Measurements from ENCODE around the gene SLC41A1. TPM values are rescaled to one million over a fixed set of nuclear protein-coding genes. Genes with fewer than 3 reads are reported as not detected.

The SLC41A1 gene
- total RNA-seq, 1 experiment from 2014 or later, result 33.3 TPM

- no peak overlapping the region for H3K27ac ChIP-seq (ENCODE audit: low read length)
- POLR2A ChIA-PET, result no interaction called here
- H3K9me3 ChIP-seq (ENCODE audit: control insufficient read depth, insufficient read depth, low read depth, low read length), result peaks cover 5% of the 10 kb centered on the region; the same call in 1 of the 2 replicates
- peak overlapping the region; percentile 94 to 96; a peak in 3 of 4 replicates for H3K4me3 ChIP-seq (ENCODE audit: low read depth in 2 of 2, low read length in 2 of 2)
- BruUV-seq (replicated peaks), result no TSS peak
- H3K27me3 ChIP-seq (ENCODE audit: control insufficient read depth, insufficient read depth, low read length), result no peaks in the 10 kb centered on the region
- TF ChIP-seq REST (IDR thresholded peaks at IDR 0.05; ENCODE audit: insufficient read depth in 1 of 2, low read depth in 2 of 2, low read length in 1 of 2) (no peak), TCF7L2 (IDR thresholded peaks at IDR 0.05; ENCODE audit: low read depth, low read length) (no peak), POLR2AphosphoS5 (IDR thresholded peaks at IDR 0.05; ENCODE audit: low read depth, low read length) (no peak), SIN3A (IDR thresholded peaks at IDR 0.05; ENCODE audit: borderline replicate concordance, insufficient read depth, low read depth, low read length) (no peak), CTCF (IDR thresholded peaks at IDR 0.05) (no peak)
- in situ Hi-C loops (cut with HindIII; ENCODE audit: low pct_unique_long_range_greater_than_20kb, low sequenced_read_pairs), result no loop called here
- no peak for ATAC-seq
- intact Hi-C loops (cut with micrococcal nuclease; ENCODE audit: unreplicated experiment), result no loop called here
- H3K4me1 ChIP-seq (ENCODE audit: control insufficient read depth, insufficient read depth, low read length), result peaks cover 9% of the 10 kb centered on the region
- no peak for DNase-seq (ENCODE audit: low read depth, low spot score)
- H3K36me3 ChIP-seq (ENCODE audit: control insufficient read depth, insufficient read depth, low read length), result no peaks in the 10 kb centered on the region
- CTCF ChIA-PET, result interaction anchor here (0.8 kb wide), 1 partner anchor 103 kb away, joined by 3 read pairs; no protein-coding TSS in a partner anchor
Measured at GRCh38 chr1:205775717-205776056, 37.3 kb downstream of the SLC41A1 start.

- peak within 1 kb of the TSS; percentile 94 to 96 for H3K4me3 ChIP-seq (ENCODE audit: low read depth in 2 of 2, low read length in 2 of 2)
- peak within 1 kb of the TSS; percentile 83 for H3K27ac ChIP-seq (ENCODE audit: low read length)
- POLR2A ChIA-PET, result no interaction called here
- DNase-seq (ENCODE audit: low read depth, low spot score) (peak; percentile 61), ATAC-seq (peak; percentile 97)
- no peaks in the 10 kb centered on the region for H3K27me3 ChIP-seq (ENCODE audit: control insufficient read depth, insufficient read depth, low read length)
- H3K4me1 ChIP-seq (ENCODE audit: control insufficient read depth, insufficient read depth, low read length), result peaks cover 9% of the 10 kb centered on the region
- H3K9me3 ChIP-seq (ENCODE audit: control insufficient read depth, insufficient read depth, low read depth, low read length), result peaks cover 5% of the 10 kb centered on the region; the same call in 1 of the 2 replicates
- CTCF ChIA-PET, result interaction anchor here (0.8 kb wide), 1 partner anchor 103 kb away, joined by 3 read pairs; no protein-coding TSS in a partner anchor
- in situ Hi-C loops (cut with HindIII; ENCODE audit: low pct_unique_long_range_greater_than_20kb, low sequenced_read_pairs) (no loop called here), intact Hi-C loops (cut with micrococcal nuclease; ENCODE audit: unreplicated experiment) (no loop called here)
- H3K36me3 ChIP-seq (ENCODE audit: control insufficient read depth, insufficient read depth, low read length), result no peaks in the 10 kb centered on the region
- no TSS peak for BruUV-seq (replicated peaks)
- TF ChIP-seq CTCF (IDR thresholded peaks at IDR 0.05) (no peak), POLR2AphosphoS5 (IDR thresholded peaks at IDR 0.05; ENCODE audit: low read depth, low read length) (no peak), TCF7L2 (IDR thresholded peaks at IDR 0.05; ENCODE audit: low read depth, low read length) (no peak), REST (IDR thresholded peaks at IDR 0.05; ENCODE audit: insufficient read depth in 1 of 2, low read depth in 2 of 2, low read length in 1 of 2) (no peak), SIN3A (IDR thresholded peaks at IDR 0.05; ENCODE audit: borderline replicate concordance, insufficient read depth, low read depth, low read length) (no peak)
Measured at GRCh38 chr1:205775015-205775716, 37.8 kb downstream of the SLC41A1 start, which contains the start of gene RAB29. RAB29 (minus strand) TSS chr1:205775482; CDS start chr1:205774956, 526 bp downstream.

Data from Panc1 (cell line).